CD14-positive monocyte (primary cell): ENCODE results near the gene EZH2. TPM values are rescaled to one million over a fixed set of nuclear protein-coding genes. Genes with fewer than 3 reads are reported as not detected.

Source experiments
- DNase-seq, 3 donors: peaks; one replicate each; pipeline ENCODE4 v3.0.0-alpha.2; 2011 to 2022
- H2AFZ ChIP-seq: 2 replicates; pipeline ENCODE4 v1.6.0; 2012; ENCODE audit warnings: mild to moderate bottlenecking, low read depth, low read length, inconsistent platforms; ENCODE audit not compliant: insufficient read depth, poor library complexity, severe bottlenecking
- H3K27ac ChIP-seq, 2 donors: 1 replicate in 1 of 2; 2 replicates in 1 of 2; pipeline ENCODE4 v1.5.1; 2012 to 2013; ENCODE audit warnings: low read length in 2 of 2, control low read depth in 1 of 2, inconsistent platforms in 1 of 2, low read depth in 1 of 2, mild to moderate bottlenecking in 1 of 2
- H3K27me3 ChIP-seq, 2 donors: one replicate each; pipeline versions ENCODE4 v1.6.0 to v1.6.1; 2011 to 2013; ENCODE audit warnings: low read length in 2 of 2; ENCODE audit not compliant: control insufficient read depth in 2 of 2, insufficient read depth in 2 of 2
- H3K36me3 ChIP-seq, 2 donors: replicated peaks in 1 of 2; 1 replicate in 1 of 2; 2 replicates in 1 of 2; pipeline versions ENCODE4 v1.5.1 to v1.6.1; 2012 to 2013; ENCODE audit warnings: low read length in 2 of 2, control low read depth in 1 of 2, inconsistent platforms in 1 of 2, mild to moderate bottlenecking in 1 of 2; ENCODE audit not compliant: insufficient read depth in 2 of 2, control insufficient read depth in 1 of 2
- H3K4me1 ChIP-seq, 2 donors: 1 replicate in 1 of 2; 2 replicates in 1 of 2; pipeline versions ENCODE4 v1.5.1 to v1.6.1; 2012 to 2013; ENCODE audit warnings: low read length in 2 of 2, control low read depth in 1 of 2, inconsistent platforms in 1 of 2, mild to moderate bottlenecking in 1 of 2, moderate library complexity in 1 of 2; ENCODE audit not compliant: insufficient read depth in 2 of 2, control insufficient read depth in 1 of 2
- H3K4me2 ChIP-seq: replicated peaks from 2 replicates; pipeline ENCODE3; 2012; ENCODE audit warnings: low read length, moderate library complexity, mild to moderate bottlenecking; ENCODE audit not compliant: poor library complexity, severe bottlenecking; ENCODE audit errors: extremely low read depth
- H3K4me3 ChIP-seq, 3 experiments: fragments of 200-600 bp in 1 of 3; sonication (generic) in 1 of 3; replicated peaks in 1 of 3; 1 replicate in 2 of 3; 2 replicates in 1 of 3; pipeline ENCODE4 v1.5.1; 2011 to 2013; ENCODE audit warnings: low read length in 3 of 3, mild to moderate bottlenecking in 3 of 3, control low read depth in 2 of 3, low read depth in 2 of 3, inconsistent platforms in 1 of 3, moderate library complexity in 1 of 3
- H3K79me2 ChIP-seq: 2 replicates; pipeline ENCODE4 v1.6.0; 2012; ENCODE audit warnings: mild to moderate bottlenecking, control low read depth, inconsistent platforms, low read length, moderate library complexity; ENCODE audit not compliant: insufficient read depth
- H3K9ac ChIP-seq: 2 replicates; pipeline ENCODE4 v1.6.0; 2017; ENCODE audit warnings: low read length, mild to moderate bottlenecking; ENCODE audit not compliant: insufficient read depth, poor library complexity, severe bottlenecking
- H3K9me3 ChIP-seq, 2 donors: replicated peaks in 1 of 2; 1 replicate in 1 of 2; 2 replicates in 1 of 2; pipeline versions ENCODE4 v1.5.1 to v1.6.1; 2012 to 2013; ENCODE audit warnings: low read length in 2 of 2, control low read depth in 1 of 2; ENCODE audit not compliant: control insufficient read depth in 1 of 2, insufficient read depth in 1 of 2
- H4K20me1 ChIP-seq: 2 replicates; pipeline ENCODE4 v1.6.0; 2012; ENCODE audit warnings: mild to moderate bottlenecking, low read length, control low read depth, moderate library complexity; ENCODE audit not compliant: insufficient read depth
- H3K27ac Mint-ChIP-seq, 7 donors: one replicate each; pipeline ENCODE4 v1.8.0; 2020; ENCODE audit warnings: mild to moderate bottlenecking in 7 of 7, mixed read lengths in 7 of 7, moderate library complexity in 6 of 7, inconsistent platforms in 2 of 7
- H3K27me3 Mint-ChIP-seq, 3 donors: one replicate each; pipeline ENCODE4 v1.8.0; 2021 to 2022; ENCODE audit warnings: low read depth in 3 of 3, mild to moderate bottlenecking in 3 of 3, mixed read lengths in 3 of 3, moderate library complexity in 3 of 3, inconsistent platforms in 1 of 3
- H3K36me3 Mint-ChIP-seq, 2 donors: one replicate each; pipeline ENCODE4 v1.8.0; 2020; ENCODE audit warnings: mixed read lengths in 2 of 2, inconsistent platforms in 1 of 2, mild to moderate bottlenecking in 1 of 2
- H3K4me1 Mint-ChIP-seq: one replicate; pipeline ENCODE4 v1.8.0; 2020; ENCODE audit warnings: mild to moderate bottlenecking, mixed read lengths
- H3K4me3 Mint-ChIP-seq, 2 donors: one replicate each; pipeline ENCODE4 v1.8.0; 2020; ENCODE audit warnings: mild to moderate bottlenecking in 2 of 2, mixed read lengths in 2 of 2, moderate library complexity in 1 of 2
- H3K9me3 Mint-ChIP-seq, 7 donors: one replicate each; pipeline ENCODE4 v1.8.0; 2020 to 2022; ENCODE audit warnings: mixed read lengths in 7 of 7, mild to moderate bottlenecking in 6 of 7, moderate library complexity in 6 of 7, inconsistent platforms in 2 of 7
- WGBS: methylation state at CpG from one replicate; pipeline ENCODE4 v1.1.5; 2013; ENCODE audit warnings: missing lambda C conversion rate; ENCODE audit not compliant: insufficient coverage; 5-methylcytosine and 5-hydroxymethylcytosine counted together
- intact Hi-C, 2 donors: fragments of 100-400 bp; cut with micrococcal nuclease; formaldehyde crosslinking; loops; one replicate each; pipeline versions ENCODE4 v1.15.0 to v1.15.1; 2023
- polyA plus RNA-seq, 3 donors: library from polyadenylated mRNA; depleted of rRNA in 1 of 3; unstranded in 2 of 3; stranded (reverse) in 1 of 3; fragments of 300-500 nt in 2 of 3; fragments of >200 nt in 1 of 3; fragmentation: Illumina TruSeq in 2 of 3; gene quantifications; 1 replicate in 2 of 3; 2 replicates in 1 of 3; pipeline ENCODE4 v1.2.3, GENCODE V29; 2012 to 2021
- TF ChIP-seq, protein P1 (sequence below): fragments of 200-600 bp; IDR thresholded peaks from one replicate; pipeline ENCODE4 v1.8.0; 2022; ENCODE audit warnings: antibody characterized with exemption, mild to moderate bottlenecking

EZH2 gene
- polyA plus RNA-seq, 3 donors: 1.3 to 6.1 (median 1.6) TPM

DNA sequence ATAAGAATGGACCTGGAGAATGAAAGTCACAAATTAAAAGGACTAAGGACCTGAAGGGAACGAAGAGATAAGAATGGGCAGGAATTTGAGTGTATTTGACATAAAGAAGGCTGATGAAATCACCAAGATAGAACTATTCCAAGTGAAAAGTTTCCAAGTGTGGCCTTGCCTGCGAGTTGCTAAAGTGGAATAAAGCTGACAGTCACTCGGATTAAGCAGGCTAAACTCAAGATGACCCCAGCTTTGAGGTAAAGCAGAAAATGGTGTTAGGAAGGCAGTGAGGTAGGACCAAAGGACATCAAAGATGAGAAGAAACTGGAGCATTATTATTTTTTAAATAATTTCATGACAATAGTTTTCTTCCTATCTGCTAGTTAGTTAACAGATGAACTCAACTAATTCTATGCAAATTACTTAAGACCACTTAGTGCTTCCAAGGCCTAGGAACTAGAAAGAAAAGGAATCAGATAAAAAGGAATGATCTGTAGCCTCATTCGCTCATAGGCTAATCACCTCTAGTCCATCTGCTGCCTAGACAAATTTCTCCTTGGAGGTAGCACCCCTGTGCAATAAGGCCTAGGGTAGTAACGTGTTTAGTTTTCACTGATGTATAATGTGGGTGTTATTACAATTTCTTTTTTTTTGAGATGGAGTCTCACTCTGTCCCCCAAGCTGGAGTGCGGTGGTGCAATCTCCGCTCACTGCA, 34.5 kb downstream of the EZH2 start:
- H3K4me1 ChIP-seq: no peaks in the 10 kb centered on the region
- no peak overlapping the region for H3K4me2 ChIP-seq
- H3K79me2 ChIP-seq: peaks cover 100% of the 10 kb centered on the region
- Mint-ChIP-seq H3K9me3 (no peaks in the 10 kb centered on the region), H3K4me3 (no peak overlapping the region), H3K27me3 (no peaks in the 10 kb centered on the region), H3K36me3 (peaks cover 7 to 8% of the 10 kb centered on the region in 2 donors), H3K4me1 (peaks cover 8% of the 10 kb centered on the region), H3K27ac (peak overlapping the region in 4 of 7 donors; percentile 43 to 65 (median 54))
- WGBS: 100% methylated on average over 2 of the region's 7 CpGs
- H3K27ac ChIP-seq: no peak overlapping the region
- no peaks in the 10 kb centered on the region for H3K9me3 ChIP-seq
- DNase-seq: no peak
- TF ChIP-seq, protein P1, sequence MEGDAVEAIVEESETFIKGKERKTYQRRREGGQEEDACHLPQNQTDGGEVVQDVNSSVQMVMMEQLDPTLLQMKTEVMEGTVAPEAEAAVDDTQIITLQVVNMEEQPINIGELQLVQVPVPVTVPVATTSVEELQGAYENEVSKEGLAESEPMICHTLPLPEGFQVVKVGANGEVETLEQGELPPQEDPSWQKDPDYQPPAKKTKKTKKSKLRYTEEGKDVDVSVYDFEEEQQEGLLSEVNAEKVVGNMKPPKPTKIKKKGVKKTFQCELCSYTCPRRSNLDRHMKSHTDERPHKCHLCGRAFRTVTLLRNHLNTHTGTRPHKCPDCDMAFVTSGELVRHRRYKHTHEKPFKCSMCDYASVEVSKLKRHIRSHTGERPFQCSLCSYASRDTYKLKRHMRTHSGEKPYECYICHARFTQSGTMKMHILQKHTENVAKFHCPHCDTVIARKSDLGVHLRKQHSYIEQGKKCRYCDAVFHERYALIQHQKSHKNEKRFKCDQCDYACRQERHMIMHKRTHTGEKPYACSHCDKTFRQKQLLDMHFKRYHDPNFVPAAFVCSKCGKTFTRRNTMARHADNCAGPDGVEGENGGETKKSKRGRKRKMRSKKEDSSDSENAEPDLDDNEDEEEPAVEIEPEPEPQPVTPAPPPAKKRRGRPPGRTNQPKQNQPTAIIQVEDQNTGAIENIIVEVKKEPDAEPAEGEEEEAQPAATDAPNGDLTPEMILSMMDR: no peak
- H3K36me3 ChIP-seq: peaks cover 0 to 13% of the 10 kb centered on the region in 2 donors
- H3K4me3 ChIP-seq: no peak overlapping the region
- no peak overlapping the region for H3K9ac ChIP-seq
- intact Hi-C loops: loop anchor here in 1 of 2 donors (10.0 kb wide), 1 partner anchor 115 kb away; no protein-coding TSS in a partner anchor
- no peaks in the 10 kb centered on the region for H4K20me1 ChIP-seq
- no peak overlapping the region for H2AFZ ChIP-seq
- H3K27me3 ChIP-seq: no peaks in the 10 kb centered on the region

DNA sequence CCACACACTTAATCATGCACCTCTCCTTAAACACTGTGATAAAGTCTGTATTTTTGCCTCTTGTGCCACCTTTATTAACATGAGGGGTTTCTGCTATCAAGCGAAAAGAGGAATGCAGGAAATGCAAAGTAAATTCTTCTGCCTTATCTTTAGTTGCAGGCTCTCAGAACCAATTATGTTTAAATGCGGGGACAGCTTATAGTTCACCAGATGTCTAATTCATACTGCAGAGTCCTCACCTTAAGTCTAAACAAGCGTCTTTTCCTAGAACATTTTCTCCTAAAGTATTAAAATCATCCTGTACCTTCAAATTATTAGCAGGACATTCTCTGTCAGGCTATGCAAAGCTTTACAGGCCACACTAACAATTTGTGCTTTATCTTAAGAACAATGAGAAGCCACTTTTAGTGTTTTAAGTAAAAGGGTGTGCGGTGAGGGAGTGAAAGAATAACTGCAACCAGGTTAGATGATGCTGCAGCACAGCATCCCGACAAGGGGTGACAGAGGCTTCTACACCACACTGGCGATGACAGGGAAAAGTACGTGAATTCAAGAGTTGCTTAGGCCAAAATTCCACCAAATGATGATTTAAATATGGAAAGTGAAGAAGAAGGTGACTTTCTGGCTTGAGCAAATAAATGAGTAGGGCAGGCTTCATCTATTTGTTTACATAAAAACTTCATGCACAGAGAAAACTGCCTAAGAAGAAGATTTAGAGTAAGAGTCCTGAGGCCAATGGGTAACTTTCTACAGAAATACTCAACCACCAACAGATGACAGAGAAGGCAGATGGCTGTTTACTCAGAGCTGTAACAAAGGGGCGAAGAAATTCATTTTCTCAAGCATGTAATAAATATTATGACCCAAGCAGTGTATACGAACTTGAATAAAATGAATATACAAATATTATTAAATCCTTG, 36.0 kb downstream of the EZH2 start:
- Histone ChIP-seq H3K4me2 (no peak overlapping the region), H3K27ac (no peak overlapping the region), H3K9ac (no peak overlapping the region), H4K20me1 (no peaks in the 10 kb centered on the region), H3K4me3 (no peak overlapping the region), H3K36me3 (peaks cover 0 to 17% of the 10 kb centered on the region in 2 donors), H3K27me3 (no peaks in the 10 kb centered on the region), H3K79me2 (peaks cover 97% of the 10 kb centered on the region), H2AFZ (no peak overlapping the region), H3K9me3 (no peaks in the 10 kb centered on the region), H3K4me1 (no peaks in the 10 kb centered on the region)
- Mint-ChIP-seq H3K9me3 (no peaks in the 10 kb centered on the region), H3K27ac (no peak overlapping the region), H3K27me3 (no peaks in the 10 kb centered on the region), H3K4me3 (no peak overlapping the region), H3K4me1 (peaks cover 8% of the 10 kb centered on the region), H3K36me3 (peaks cover 11 to 20% of the 10 kb centered on the region in 2 donors)
- no peak for DNase-seq
- WGBS: 93% methylated on average over 3 of the region's 9 CpGs
- intact Hi-C loops: no loop called here
- TF ChIP-seq, protein P1: no peak
